Endothelial cell of umbilical vein (primary cell): Measurements from ENCODE around the gene RPL18A. TPM values are rescaled to one million over a fixed set of nuclear protein-coding genes. Genes with fewer than 3 reads are reported as not detected.

ENCODE experiments used
- BruUV-seq: library from RNA; stranded (reverse); fragments of 400-500 nt; replicated peaks from 2 replicates; lab custom pipeline; 2021; lab: Mats Ljungman, UMichigan
- CTCF ChIA-PET: fragments of 300-600, 350-600 bp; sonication (Branson Sonifier 250); formaldehyde crosslinking; loops from one replicate; lab custom pipeline; 2021; ENCODE audit warnings: antibody characterized with exemption, inconsistent platforms; lab: Charles Lee
- POLR2A ChIA-PET: fragments of 300-600, 350-600 bp; sonication (Branson Sonifier 250); formaldehyde crosslinking; loops from one replicate; lab custom pipeline; 2021; ENCODE audit warnings: antibody characterized with exemption, inconsistent platforms; lab: Charles Lee
- DNase-seq: peaks from one replicate; pipeline ENCODE4 v3.0.0-alpha.2; 2011; ENCODE audit warnings: low read depth, low spot score
- FAIRE-seq: peaks from 2 replicates; lab custom pipeline; 2011; peaks lifted over from hg19 to GRCh38; lab: Jason Lieb, UNC
- H2AFZ ChIP-seq: 2 replicates; pipeline ENCODE4 v1.6.0; 2012; ENCODE audit warnings: low read depth, low read length, control low read depth, inconsistent platforms
- H3K27ac ChIP-seq: 2 replicates; pipeline ENCODE4 v1.5.1; 2011; ENCODE audit warnings: low read depth, mild to moderate bottlenecking, control low read depth, low read length, moderate library complexity; ENCODE audit not compliant: insufficient read depth
- H3K27me3 ChIP-seq, 2 experiments: 2 replicates each; pipeline versions ENCODE4 v1.6.0 to v1.6.1; 2011; ENCODE audit warnings: low read length in 2 of 2, mixed read lengths in 1 of 2; ENCODE audit not compliant: control insufficient read depth in 2 of 2, insufficient read depth in 2 of 2
- H3K36me3 ChIP-seq, 2 experiments: 2 replicates in 1 of 2; 3 replicates in 1 of 2; pipeline ENCODE4 v1.5.1; 2011; ENCODE audit warnings: low read length in 2 of 2, mild to moderate bottlenecking in 1 of 2, moderate library complexity in 1 of 2; ENCODE audit not compliant: control insufficient read depth in 2 of 2, insufficient read depth in 2 of 2; ENCODE audit errors: extremely low read depth in 1 of 2
- H3K4me1 ChIP-seq: 3 replicates; pipeline ENCODE4 v1.5.1; 2011; ENCODE audit warnings: mild to moderate bottlenecking, low read length; ENCODE audit not compliant: control insufficient read depth, insufficient read depth; ENCODE audit errors: extremely low read depth
- H3K4me2 ChIP-seq: 2 replicates; pipeline ENCODE4 v1.6.1; 2011; ENCODE audit warnings: low read length, control low read depth, mixed read lengths; ENCODE audit not compliant: insufficient read depth
- H3K4me3 ChIP-seq, 3 experiments: fragments of 200-600 bp in 1 of 3; sonication (generic), shearing (Covaris generic) in 1 of 3; replicated peaks in 1 of 3; 2 replicates each; pipeline ENCODE4 v1.5.1; 2011 to 2016; ENCODE audit warnings: control low read depth in 3 of 3, low read length in 3 of 3, mild to moderate bottlenecking in 2 of 3, inconsistent platforms in 1 of 3, low read depth in 1 of 3, moderate library complexity in 1 of 3; ENCODE audit not compliant: insufficient read depth in 1 of 3
- H3K79me2 ChIP-seq: 2 replicates; pipeline ENCODE4 v1.6.0; 2012; ENCODE audit warnings: low read length, inconsistent platforms; ENCODE audit not compliant: control insufficient read depth, insufficient read depth
- H3K9ac ChIP-seq: replicated peaks from 2 replicates; pipeline ENCODE3; 2011; ENCODE audit warnings: low read length, control low read depth; ENCODE audit not compliant: insufficient read depth; ENCODE audit errors: extremely low read depth
- H3K9me1 ChIP-seq: replicated peaks from 3 replicates; pipeline ENCODE4 v1.6.0; 2011; ENCODE audit warnings: mild to moderate bottlenecking, low read length; ENCODE audit not compliant: control insufficient read depth, insufficient read depth; ENCODE audit errors: extremely low read depth
- H3K9me3 ChIP-seq: replicated peaks from 2 replicates; pipeline ENCODE4 v1.5.1; 2012; ENCODE audit warnings: low read length, inconsistent platforms; ENCODE audit not compliant: control insufficient read depth, insufficient read depth
- H4K20me1 ChIP-seq: replicated peaks from 2 replicates; pipeline ENCODE3; 2011; ENCODE audit warnings: mild to moderate bottlenecking, low read length; ENCODE audit not compliant: control insufficient read depth, insufficient read depth; ENCODE audit errors: extremely low read depth
- EZH2 ChIP-seq: IDR thresholded peaks from 2 replicates; pipeline ENCODE4 v1.6.1; 2012; ENCODE audit warnings: borderline replicate concordance, low read depth, mild to moderate bottlenecking, moderate library complexity, low read length, inconsistent platforms; ENCODE audit not compliant: severe bottlenecking
- FOS ChIP-seq: IDR thresholded peaks from 2 replicates; pipeline ENCODE4 v1.6.1; 2011; ENCODE audit warnings: mild to moderate bottlenecking, low read length, moderate library complexity, borderline replicate concordance; ENCODE audit not compliant: insufficient read depth
- GATA2 ChIP-seq: IDR thresholded peaks from 2 replicates; pipeline ENCODE4 v1.7.0; 2011; ENCODE audit warnings: low read depth, mild to moderate bottlenecking, moderate library complexity, mixed read lengths, low read length; ENCODE audit not compliant: insufficient read length, insufficient read depth
- JUN ChIP-seq: IDR thresholded peaks from 2 replicates; pipeline ENCODE4 v1.6.1; 2011; ENCODE audit warnings: borderline replicate concordance, low read depth; ENCODE audit not compliant: insufficient read length, insufficient read depth
- MYC ChIP-seq: IDR thresholded peaks from one replicate; pipeline ENCODE4 v1.6.1; 2011; ENCODE audit warnings: mild to moderate bottlenecking, low read depth, low read length
- POLR2A ChIP-seq: IDR thresholded peaks from 2 replicates; pipeline ENCODE4 v1.6.1; 2012; ENCODE audit warnings: low read depth, mild to moderate bottlenecking, control low read depth, low read length
- POLR2AphosphoS5 ChIP-seq: IDR thresholded peaks from 2 replicates; pipeline ENCODE4 v1.6.1; 2012; ENCODE audit warnings: low read depth, mild to moderate bottlenecking, control low read depth, low read length, moderate library complexity; ENCODE audit not compliant: insufficient read depth
- dilution Hi-C: fragments of 300-500 bp; cut with MboI; formaldehyde crosslinking; loops from one replicate; pipeline ENCODE4 v1.15.0; 2019; ENCODE audit warnings: low sequenced_read_pairs; ENCODE audit not compliant: extremely low pct_ligation_motif_present
- intact Hi-C: fragments of 100-400 bp; cut with micrococcal nuclease; formaldehyde crosslinking; loops from one replicate; pipeline ENCODE4 v1.10.0; 2022
- polyA plus RNA-seq, 4 experiments: library from polyadenylated mRNA; depleted of rRNA in 3 of 4; stranded (reverse) in 3 of 4; unstranded in 1 of 4; fragments of >200 nt; gene quantifications; 2 replicates each; pipeline versions ENCODE4 v1.2.1 to v1.2.3, GENCODE V29; 2011 to 2012; ENCODE audit warnings: missing spikeins in 1 of 4
- total RNA-seq: library from RNA; stranded (reverse); gene quantifications from 2 replicates; pipeline ENCODE4 v1.2.3, GENCODE V29; 2021
- TF ChIP-seq, protein P1 (sequence below): IDR thresholded peaks from 2 replicates; pipeline ENCODE4 v1.6.1; 2011; ENCODE audit not compliant: insufficient read depth, insufficient read length
- TF ChIP-seq, protein P2 (sequence below), 2 donors: IDR thresholded peaks; 1 replicate in 1 of 2; 2 replicates in 1 of 2; pipeline ENCODE4 v1.5.1; 2011; ENCODE audit warnings: low read length in 2 of 2, mild to moderate bottlenecking in 2 of 2, moderate library complexity in 2 of 2, control low read depth in 1 of 2, inconsistent platforms in 1 of 2, low read depth in 1 of 2; ENCODE audit not compliant: insufficient read depth in 1 of 2; ENCODE audit errors: extremely low read depth in 1 of 2

Gene RPL18A
- total and polyA plus RNA-seq, 2 donors (not counting 3 experiments of a cell fraction or from before 2014, with no cell fraction given) = 1,970 to 2,869 TPM

DNA sequence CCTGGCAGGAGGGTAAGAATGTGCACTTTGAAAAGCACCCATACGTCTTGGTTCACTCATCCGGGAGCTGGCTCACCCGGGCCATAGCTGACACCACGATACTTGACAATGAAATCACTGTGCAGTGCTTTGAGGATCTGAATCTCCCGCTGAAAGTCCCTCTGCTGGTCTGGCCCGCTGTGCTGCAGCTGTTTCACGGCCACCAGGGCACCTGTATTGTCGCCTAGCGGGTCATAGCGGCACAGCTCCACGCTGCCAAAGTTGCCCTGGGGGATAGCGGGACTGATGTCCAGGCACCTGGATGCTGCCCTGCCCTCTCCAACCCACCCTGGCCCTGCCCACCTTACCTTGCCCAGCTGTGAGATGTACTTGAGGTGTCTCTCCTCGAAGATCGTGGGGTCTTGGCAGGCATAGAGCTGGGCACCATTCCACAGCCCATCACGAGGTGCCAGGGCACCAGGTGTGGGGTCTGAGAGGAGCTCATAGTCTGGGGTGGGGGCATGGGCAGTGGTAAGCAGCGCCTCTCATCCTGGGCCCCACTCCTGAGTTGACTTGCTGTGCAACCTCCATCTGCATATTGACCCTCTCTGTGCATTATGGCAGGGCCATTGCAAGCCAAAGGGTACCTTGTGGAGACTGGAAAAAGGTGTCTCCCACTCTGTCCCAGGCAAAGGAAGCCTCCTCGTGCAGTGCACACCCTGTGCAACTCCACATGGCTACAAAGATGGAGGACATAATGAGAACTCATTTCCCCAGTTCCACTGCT, 27.1 kb upstream of the RPL18A start:
- H3K4me1 ChIP-seq = peaks cover 11% of the 10 kb centered on the region
- peaks cover 0 to 3% of the 10 kb centered on the region in 2 experiments for H3K27me3 ChIP-seq
- no peak overlapping the region for H3K4me3 ChIP-seq
- H3K4me2 ChIP-seq = no peak overlapping the region
- H2AFZ ChIP-seq = no peak overlapping the region
- intact Hi-C loops = no loop called here
- no TSS peak for BruUV-seq
- DNase-seq = no peak
- no peaks in the 10 kb centered on the region for H4K20me1 ChIP-seq
- no peak overlapping the region for H3K27ac ChIP-seq
- FAIRE-seq = no peak
- H3K9ac ChIP-seq = no peak overlapping the region
- CTCF ChIA-PET = interaction anchor here (0.9 to 3.1 kb wide), 2 partner anchors 22 to 27 kb away, joined by 3 to 10 read pairs; partner anchors contain the start of gene RPL18A
- no peaks in the 10 kb centered on the region for H3K36me3 ChIP-seq
- no peaks in the 10 kb centered on the region for H3K9me1 ChIP-seq
- dilution Hi-C loops = no loop called here
- H3K9me3 ChIP-seq = no peaks in the 10 kb centered on the region
- no peaks in the 10 kb centered on the region for H3K79me2 ChIP-seq
- TF ChIP-seq FOS (no peak), POLR2A (no peak), MYC (no peak), POLR2AphosphoS5 (no peak), EZH2 (no peak), JUN (no peak), GATA2 (no peak)
- TF ChIP-seq, protein P1, sequence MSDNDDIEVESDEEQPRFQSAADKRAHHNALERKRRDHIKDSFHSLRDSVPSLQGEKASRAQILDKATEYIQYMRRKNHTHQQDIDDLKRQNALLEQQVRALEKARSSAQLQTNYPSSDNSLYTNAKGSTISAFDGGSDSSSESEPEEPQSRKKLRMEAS = no peak
- TF ChIP-seq, protein P2, sequence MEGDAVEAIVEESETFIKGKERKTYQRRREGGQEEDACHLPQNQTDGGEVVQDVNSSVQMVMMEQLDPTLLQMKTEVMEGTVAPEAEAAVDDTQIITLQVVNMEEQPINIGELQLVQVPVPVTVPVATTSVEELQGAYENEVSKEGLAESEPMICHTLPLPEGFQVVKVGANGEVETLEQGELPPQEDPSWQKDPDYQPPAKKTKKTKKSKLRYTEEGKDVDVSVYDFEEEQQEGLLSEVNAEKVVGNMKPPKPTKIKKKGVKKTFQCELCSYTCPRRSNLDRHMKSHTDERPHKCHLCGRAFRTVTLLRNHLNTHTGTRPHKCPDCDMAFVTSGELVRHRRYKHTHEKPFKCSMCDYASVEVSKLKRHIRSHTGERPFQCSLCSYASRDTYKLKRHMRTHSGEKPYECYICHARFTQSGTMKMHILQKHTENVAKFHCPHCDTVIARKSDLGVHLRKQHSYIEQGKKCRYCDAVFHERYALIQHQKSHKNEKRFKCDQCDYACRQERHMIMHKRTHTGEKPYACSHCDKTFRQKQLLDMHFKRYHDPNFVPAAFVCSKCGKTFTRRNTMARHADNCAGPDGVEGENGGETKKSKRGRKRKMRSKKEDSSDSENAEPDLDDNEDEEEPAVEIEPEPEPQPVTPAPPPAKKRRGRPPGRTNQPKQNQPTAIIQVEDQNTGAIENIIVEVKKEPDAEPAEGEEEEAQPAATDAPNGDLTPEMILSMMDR (IDR thresholded peaks at IDR 0.05; ENCODE audit: extremely low read depth in 1 of 2, insufficient read depth in 1 of 2, low read depth in 1 of 2, low read length in 2 of 2) = no peak
- POLR2A ChIA-PET = interaction anchor here (1.1 kb wide), 1 partner anchor 27 kb away, joined by 3 read pairs; no protein-coding TSS in a partner anchor
